ENCODE measurements around the gene PNMA6E.

- TF ChIP-seq ZNF274 (IDR thresholded peaks at IDR 0.05; ENCODE audit: low read depth, low read length): no peak
- no peak for TF ChIP-seq YY1 (IDR thresholded peaks at IDR 0.05; ENCODE audit: insufficient read depth, insufficient read length)
- no peak for TF ChIP-seq SUZ12 (IDR thresholded peaks at IDR 0.05; ENCODE audit: extremely low read depth, insufficient read depth, insufficient read length)
These were observed 40.1 kb upstream of the PNMA6E start for GRCh38 chrX:153441296-153441695.
